ENCODE measurements around the gene PGLYRP4.
"Not testable (repeated sequence)": the region's sequence is repeated elsewhere in the genome, so short reads cannot be mapped to it uniquely, and the experiment has no call there.

PGLYRP4 gene

DNA sequence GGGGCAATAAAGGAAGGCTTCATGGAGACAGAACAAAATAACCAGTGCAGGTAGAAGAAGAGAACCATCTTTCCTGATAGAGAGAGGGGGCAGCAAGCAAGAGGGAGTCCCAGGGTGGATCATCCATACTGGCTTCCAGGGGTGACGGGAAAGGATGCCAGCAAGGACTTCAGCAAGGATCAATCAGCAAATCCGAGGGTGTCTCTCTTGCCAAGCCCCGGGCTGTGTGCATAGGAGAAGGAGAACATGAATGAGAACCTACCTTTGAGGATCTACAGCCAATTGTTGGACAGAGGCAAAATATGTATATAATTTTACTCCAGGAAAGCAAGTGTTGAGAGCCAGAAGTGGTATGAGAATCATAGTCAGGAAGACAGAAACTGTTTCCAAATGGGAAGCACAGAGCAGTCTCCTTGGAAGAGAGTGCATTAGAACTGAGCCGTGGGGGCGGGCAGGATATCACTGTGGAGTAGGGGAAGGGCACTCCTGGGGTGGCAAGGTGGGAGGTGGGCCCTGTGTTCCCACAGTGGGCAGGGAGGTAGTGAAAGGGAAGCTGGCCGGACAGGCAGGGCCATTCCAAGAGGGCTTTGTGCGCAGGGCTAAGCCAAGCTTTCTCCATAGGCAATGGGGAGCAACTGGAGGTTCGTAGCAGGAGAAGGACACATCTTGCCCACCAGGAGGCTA lies 7.9 kb upstream of the PGLYRP4 start:
- no peak for DNase-seq (ENCODE audit: low spot score)

DNA sequence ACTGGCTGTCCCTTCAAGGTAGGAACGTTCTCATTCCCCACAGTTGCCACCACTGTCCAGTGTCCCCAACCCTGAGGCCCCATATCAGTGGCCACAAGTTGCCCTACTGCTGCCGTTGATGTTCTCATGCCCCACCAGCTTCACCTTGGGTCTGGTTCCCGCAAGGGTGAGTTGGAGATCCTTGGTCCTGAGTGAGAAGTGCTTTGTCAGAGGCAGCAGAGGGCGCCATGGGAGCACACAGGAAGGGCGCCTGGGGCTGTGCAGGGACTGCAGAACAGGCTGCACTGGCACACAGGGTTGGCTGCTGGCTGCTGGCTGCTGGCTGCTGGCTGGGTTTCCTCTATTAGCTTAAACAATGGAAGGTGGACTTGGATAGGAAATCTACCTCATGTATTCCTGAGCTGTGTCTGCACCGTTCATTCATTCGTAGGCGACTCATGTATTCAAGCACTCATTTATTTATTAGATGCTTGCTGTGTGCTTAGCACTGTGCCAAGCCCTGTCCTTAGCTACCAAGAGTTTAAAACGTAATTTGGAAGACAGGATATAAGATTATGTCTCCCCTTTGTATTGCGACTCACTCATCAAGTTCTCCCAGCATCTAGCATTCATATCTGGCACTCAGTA lies 6.9 kb upstream of the PGLYRP4 start:
- peak; percentile 40 for DNase-seq (ENCODE audit: low spot score)

DNA sequence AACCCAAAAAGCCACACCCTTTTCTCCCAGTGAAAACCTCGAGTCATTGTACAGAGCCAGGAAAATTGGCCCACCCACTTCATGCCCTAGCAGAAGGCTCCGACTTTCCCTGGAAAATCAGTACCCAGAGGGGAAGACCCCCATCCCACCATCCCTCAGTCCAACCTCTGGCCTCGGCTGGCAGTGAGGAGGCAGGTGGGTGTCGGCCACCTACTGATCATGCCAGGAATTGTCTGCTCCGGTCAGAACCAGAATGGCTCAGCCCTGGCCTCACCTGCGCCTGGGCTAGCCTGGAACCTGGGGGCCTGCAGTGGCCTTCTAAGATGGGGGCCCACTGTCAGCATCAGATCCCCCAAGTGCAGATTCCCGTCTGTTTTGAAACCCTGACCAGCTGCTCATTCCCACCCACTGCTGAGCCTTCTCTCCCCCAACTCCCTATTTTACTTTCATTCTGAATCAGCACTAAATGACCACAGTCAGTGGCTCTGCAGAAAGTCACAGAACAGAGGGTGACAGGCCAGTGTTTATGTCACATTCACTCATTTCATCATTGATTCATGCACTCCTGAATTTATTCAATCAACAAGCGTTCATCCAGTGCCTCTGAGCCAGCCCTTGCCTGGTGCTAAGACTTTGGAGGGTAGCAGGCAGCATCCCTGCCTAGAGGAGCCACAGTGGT lies 6.0 kb upstream of the PGLYRP4 start:
- no peak for DNase-seq (ENCODE audit: low spot score)

DNA sequence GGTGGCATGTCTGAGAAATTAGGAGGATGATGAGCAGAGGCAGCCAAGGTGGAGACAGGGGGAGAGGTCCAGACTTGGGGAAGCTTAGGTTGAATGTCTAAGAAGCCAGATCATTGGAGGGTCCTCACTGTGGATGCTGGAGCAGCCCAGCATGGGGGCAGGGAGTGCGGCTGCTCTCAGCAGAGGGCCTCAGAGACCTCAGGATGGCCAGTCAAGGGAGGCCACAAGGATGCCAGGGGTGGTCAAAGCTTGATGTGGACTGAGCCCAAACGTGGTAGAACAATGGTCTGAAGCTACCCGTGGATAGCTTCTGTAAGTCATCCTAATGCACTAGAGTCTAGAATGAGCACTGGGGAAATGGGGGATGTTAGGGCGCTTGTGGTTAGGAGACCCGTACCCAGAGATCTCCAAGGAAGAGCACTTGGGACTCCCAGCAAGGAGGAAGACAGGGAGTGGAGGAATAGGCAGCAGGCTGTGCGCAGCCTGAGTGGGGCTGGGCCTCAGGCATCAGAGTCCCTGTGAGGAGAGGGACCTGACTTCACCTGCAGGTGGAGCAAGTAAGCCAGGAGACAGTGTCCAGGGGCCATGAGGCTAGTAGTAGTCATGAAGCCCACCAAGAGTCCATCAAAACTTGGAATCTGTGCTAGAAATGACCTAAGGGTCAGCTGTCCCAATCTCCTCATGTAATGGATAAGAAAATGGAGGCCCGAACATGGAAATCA lies 4.7 kb upstream of the PGLYRP4 start:
- DNase-seq (ENCODE audit: low spot score), result peak; percentile 32

DNA sequence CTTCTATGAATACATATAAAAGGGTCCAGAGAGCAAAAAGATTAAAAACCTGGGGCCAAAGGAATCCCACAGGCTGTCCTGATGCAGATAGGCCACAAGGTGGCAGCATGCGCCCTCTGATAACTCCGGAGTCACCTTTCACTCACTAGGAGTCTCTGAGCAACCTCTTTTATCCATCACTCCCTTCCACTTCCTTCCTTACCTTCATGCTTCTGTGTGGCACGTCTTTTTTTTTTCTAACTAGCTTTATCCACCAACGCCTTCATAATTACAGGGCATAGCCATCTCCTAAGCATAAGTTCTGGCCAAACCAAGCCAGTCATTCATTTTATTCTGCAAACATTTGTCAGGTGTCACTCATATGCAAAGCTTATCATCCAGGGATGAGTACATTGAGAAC lies 3.9 kb upstream of the PGLYRP4 start:
- peak; percentile 79 for DNase-seq (ENCODE audit: low spot score)

DNA sequence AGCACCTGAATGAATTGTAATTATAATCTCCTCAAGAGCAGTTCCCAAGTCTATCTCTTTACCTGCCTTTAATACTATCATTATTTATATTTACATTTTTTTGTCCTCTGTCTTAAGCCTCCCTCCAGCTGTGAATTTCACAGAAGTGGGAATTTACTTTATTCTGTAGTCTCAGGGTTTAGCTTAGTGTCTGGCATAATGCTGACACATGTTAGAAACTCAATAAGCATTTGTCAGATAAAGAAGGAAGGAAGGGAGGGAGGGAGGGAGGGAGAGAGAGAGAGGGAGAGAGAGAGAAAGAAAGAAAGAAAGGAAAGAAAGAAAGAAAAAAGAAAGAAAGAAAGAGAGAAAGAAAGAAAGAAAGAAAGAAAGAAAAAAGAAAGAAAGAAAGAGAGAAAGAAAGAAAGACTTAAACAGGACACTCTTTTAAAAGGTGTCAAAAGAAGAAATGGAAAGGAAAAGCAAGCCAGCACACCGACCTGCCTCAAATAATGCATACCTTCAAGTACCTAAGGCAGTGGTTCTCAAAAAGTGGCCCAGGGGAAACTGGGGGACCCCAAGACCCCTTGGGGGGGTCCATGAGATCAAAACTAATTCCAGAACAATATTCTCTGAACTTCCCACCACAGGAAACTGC lies 1.8 kb upstream of the PGLYRP4 start:
- no peak for DNase-seq (ENCODE audit: low spot score)

DNA sequence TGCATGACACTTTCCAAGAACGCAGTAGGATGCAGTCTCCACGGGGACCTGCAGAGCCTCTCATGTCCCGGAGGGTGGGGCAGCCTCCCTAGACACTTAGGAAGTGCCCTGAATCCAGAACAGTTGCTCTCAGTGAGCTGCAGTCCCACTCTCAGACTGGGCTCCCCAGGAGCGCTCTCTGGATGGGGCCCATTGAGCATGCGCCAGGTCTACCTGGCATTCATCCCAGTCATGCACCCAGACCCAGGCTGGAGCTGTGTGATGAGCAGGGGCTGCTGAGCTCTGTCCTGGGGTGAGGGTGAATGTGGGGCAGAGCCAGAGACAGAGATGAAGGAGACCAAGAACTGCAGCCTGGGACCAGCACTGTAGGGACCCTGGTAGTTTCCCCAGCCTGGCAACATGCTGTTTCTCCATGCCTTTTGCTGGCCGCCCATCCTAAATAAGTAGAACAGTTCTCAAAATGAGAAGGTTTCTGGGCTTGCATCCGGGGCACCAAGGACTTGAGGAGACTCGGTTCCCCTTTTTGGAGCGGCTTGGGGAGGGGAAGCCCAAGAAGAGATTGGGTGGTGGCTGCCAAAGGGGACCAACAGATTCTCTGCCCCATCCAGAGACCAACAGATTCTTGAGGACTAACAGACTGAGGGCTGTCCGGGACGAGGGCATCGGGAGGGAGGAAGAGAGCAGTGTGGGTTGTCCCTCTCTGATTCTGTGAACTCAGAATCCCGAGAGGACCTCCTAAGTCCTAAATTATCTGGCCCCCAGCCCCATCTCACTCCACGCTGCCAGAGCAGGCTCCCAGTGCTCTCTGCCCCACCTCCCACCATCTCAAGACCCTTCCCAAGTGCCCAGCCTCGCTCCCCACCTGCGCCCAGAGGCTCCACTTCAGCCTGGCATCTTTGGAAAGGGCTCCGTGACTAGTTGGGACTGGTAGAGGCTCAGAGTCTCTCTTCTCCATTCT lies 1.0 kb upstream of the PGLYRP4 start:
- no peak for DNase-seq (ENCODE audit: low spot score)

DNA sequence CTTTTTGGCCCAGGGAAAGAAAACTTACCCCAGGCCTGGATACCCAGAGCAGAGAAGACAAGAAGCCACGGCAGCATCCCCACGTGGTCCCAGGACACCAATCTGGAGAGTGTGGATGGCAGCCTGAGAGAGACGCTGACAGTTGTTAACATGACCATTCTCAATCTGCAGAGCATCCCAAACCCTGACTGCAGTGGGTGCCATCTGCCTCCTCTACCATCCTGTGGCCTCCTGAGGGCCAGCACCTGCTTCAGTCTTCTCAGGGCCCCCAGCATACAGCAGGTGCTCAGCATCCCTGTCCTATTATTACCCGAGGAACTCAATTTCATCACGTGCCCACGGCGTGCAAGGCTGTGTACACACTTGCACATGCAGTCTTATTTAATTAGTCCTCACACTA lies 785 bp downstream of the PGLYRP4 start:
- DNase-seq (ENCODE audit: low spot score), result no peak

DNA sequence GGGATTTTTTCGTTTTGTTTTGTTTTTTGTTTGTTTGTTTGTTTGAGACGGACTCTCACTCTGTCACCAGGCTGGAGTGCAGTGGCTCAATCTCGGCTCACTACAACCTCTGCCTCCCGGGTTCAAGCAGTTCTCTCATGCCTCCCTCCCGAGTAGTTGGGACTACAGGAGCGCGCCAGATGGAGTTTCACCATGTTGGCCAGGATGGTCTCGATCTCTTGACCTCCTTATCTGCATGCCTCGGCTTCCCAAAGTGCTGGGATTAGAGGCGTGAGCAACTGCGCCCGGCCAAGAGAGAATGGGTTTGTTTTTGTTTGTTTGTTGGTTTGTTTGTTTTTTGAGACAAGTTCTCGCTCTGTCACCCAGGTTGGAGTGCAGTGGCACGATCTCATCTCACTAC lies 1.6 kb downstream of the PGLYRP4 start:
- not testable (repeated sequence) for DNase-seq (ENCODE audit: low spot score)

DNA sequence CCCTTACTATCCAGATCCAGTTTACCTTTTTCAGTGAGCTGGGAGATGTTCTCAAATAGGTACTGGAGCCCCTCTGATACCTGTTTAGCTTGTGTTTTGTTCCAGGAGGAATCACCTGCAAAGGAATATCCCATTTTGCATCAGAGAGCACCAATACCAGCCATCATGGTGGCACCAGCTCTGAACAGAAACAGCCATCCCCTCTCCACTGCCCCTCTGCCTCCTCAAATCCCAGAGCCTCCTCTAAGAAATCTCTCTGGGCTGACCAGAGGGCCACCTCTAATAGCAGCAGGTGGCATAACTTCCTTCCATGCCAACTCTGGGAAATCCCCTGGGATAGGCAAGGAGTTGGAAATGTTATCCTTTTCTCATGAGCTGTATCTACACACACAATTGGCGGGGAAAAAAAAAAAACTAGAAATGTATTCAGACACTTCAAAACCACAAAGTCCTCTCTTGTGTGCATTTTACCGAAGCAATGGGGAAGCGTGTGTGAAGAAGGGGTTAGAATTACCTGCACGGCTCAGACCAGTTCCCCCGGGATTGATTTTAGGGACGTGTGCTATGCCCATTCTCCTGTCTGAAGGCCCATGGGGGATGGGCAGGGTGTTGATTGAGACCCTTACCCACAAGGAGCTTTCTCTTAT lies 2.4 kb downstream of the PGLYRP4 start:
- no peak for DNase-seq (ENCODE audit: low spot score)

DNA sequence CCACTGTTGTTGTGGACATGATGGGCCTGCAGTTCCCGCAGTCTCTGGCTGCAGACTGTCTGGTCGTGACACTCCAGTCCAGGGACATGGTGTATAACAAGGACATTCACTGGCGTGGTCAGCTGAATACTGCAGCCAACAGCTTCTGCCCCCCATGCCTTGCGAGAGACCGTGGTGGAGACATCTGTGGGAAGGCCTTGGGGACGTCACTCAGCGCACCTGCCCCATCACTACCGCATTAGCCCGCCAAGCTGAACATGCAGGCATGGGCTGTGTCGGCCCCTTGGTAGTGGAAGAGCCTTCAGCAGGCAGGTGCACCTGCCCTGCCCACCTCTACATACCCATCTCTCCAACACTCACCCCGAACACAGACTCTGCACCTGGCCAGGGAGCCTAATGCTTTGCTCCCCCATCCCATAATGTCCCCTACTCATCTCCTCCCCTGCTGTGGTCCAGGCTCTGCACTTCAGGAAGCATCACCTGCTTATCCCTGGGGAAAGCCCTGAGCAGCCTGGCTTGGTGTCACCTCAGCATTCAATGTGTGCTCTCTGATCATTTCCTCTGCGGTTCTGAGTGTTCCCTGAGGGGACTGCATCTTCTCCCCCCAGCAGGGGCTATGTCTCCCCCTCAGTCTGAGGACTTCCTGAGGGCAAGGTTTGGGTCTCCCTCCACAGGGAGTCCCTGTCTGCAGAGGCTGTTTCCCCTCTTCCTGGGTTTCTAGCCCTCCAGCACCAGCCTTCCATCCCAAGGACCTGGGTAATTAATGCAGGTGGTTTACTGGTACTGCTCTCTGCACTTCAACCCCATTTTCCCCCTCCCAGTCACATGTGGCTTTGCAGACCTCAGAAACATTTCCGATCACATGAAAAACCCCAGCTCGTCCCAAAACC lies 3.2 kb downstream of the PGLYRP4 start:
- DNase-seq (ENCODE audit: low spot score), result no peak

DNA sequence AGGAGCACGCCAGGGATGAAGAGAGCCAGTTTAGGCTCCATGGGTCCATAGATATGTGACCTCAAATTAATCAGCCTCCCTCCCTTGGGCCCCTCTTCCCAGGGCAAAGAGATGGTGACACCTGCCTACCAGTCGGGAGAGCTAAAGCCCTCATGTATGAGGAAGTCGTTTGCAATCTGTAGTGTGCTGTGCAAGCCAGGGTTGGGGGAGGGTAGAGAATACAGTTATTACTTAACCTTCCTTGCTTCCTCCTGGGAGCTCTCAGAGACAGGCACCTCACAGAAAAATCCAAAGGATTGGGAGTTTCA lies 4.0 kb downstream of the PGLYRP4 start:
- DNase-seq (ENCODE audit: low spot score), result no peak

DNA sequence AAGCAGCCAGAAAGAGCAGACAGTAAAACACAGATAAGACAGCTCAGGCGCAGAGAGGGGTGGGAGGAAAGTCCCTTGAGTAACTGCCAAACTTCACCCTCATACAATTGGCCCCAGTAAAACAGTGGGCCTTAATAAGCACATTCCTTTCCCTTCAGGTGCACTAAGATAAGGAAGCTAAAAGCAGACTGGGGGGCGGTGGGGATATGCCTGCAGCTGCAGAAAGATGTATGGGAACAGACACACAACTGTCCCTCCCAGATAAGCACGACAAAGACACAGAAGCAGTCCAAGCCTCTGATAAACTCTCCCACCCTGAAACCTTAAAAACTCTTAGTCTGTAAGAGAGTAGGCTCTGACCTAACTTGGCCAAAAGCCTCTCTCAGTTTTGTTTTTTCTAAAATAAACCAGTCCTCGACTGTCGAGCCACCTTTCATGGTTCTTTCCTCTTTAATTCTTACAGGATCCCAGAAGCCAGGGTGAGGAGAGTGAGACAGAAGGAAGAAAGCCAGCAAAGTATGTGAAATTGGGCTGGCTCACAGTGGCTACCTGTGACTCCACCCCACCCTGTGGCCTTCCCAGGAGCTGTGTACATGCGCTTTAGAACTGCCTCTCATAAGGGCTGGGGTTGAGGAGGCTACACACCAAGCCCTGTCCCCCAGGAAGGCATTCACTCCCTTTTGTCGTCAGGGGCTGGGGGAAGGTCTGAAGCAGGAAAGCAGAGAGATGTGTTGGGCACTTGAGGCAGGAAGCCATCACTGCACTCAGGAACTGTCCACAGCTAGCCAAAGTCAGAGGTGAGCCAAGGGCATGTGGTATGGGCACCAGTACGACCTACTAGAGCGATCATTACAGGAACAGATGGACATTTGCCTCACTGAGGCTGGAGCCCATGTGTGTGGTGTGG lies 4.6 kb downstream of the PGLYRP4 start:
- DNase-seq (ENCODE audit: low spot score), result no peak

DNA sequence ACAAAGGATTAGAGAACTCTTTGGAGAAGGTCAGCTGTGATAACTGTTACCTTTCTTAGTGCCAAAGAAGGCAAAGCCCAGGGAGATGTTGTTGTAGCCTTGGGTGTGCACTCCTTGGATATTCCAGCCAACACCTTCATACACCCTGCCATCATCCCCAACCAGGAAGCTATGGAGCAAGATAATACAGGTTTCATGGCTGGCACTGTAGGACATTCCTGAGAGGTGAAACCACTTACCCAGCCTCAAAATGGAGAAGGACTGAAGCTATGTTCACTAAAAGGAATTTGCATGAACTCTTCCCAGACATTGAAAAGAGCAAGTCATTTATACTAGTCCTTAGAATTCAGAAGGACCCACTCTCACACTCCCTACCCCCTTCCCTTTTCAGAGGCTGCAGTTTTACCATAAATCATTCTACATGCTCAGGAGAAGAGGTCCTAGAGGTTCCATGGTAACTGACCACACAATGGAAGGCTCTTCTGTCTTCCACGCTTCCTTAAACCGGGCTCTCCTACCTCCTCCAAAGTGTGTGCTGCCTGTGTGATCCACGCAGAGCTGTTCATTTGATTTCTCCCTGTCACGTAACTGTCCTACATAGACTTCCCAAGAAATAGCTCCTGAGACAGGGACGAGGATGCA lies 5.5 kb downstream of the PGLYRP4 start:
- DNase-seq (ENCODE audit: low spot score), result no peak

DNA sequence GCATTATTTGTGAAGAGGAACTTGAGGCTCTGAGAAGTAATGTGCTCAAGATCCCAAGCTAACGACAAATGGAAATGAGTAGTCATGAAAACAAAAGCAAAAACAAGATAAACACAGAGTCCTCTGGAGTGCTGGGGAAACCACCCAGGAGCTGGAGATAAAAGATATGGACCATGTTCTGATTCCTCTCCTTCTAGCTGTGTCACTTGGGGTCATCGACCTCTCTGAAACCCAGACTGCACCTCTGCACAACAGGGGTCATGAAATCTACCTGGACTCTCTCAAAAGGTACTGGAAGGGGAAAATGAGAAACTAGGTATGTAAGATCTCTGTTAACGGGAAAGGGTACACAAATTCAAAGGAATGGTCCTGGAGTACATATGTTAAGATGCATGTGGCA lies 6.5 kb downstream of the PGLYRP4 start:
- no peak for DNase-seq (ENCODE audit: low spot score)

DNA sequence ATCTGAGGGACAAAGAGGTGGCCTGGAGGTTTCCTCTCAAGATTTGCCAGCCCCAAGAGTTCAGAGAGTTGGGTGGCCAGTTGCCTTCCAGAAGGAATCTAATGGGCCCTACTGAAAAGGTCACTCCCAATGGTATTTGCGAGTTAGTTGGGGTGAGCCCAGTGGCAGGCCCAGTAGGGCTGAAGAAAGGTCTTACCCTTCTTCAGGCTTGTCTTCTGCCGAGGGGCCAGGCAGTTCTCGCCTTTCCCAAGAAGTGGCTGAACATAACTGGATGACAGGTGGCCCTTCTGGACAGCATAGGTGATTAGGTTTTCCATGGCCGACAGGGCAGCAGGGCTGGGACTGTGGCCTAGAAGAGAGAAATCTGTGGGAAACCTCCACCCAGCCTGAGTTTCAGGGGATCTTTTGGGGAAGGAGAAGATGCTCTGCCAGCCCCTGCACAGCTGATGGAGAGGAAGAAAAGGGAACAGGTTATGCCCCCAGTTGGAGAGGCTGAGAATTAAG lies 7.2 kb downstream of the PGLYRP4 start:
- DNase-seq (ENCODE audit: low spot score), result no peak

DNA sequence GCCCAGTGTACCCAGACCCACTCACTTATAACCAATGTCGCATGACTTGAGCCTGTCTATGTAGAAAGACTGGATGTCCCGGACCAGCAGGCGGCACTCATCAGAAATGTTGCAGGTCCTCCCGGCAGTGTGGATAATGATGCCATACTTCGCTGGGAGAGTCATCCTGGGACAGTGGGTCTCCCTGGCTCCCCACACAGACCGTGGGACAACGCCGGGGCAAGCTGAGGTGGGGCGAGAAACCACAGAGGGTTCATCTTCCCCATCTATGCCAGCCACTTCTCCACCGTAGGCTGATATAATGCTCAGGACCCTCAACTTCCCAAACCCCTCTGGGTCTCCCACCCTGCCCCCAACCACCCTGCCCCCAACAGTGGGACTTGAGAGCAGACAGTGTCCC lies 8.3 kb downstream of the PGLYRP4 start:
- DNase-seq (ENCODE audit: low spot score), result no peak

DNA sequence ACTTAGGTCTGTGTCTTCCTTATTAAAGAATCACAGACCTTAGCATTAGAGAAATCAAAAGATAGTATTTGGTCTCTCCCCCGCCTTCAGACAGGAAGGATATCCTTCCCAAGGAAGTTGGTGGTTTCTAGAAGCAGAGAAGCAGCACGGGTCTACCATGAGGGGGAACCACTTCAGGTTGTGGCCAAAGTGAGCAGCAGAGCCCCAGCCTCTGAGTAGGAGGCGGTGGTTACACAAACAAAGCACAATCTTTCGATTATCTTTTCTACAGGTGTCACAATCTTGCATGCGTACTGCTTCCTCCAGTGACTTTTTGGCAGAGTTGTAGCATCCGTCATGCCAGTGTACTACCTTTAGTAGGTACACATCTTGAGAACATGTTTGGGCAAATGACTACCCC lies 8.8 kb downstream of the PGLYRP4 start:
- DNase-seq (ENCODE audit: low spot score), result no peak

All from hepatic stellate cell (primary cell).